H9 (cell line): ENCODE results near the gene L1CAM. TPM values are rescaled to one million over a fixed set of nuclear protein-coding genes. Genes with fewer than 3 reads are reported as not detected.

Experiments used
- DNase-seq: peaks from one replicate; pipeline ENCODE4 v3.0.0-alpha.2; 2017
- H2AFZ ChIP-seq: one replicate; pipeline ENCODE4 v1.6.1; 2013; ENCODE audit warnings: mild to moderate bottlenecking, low read length, control low read depth, moderate library complexity
- H2AK5ac ChIP-seq: 2 replicates; pipeline ENCODE4 v1.6.1; 2013; ENCODE audit warnings: low read length, control low read depth, mixed read lengths; ENCODE audit not compliant: insufficient read length
- H2BK120ac ChIP-seq: one replicate; pipeline ENCODE4 v1.6.1; 2013; ENCODE audit warnings: low read depth, mild to moderate bottlenecking, low read length, control low read depth, inconsistent platforms; ENCODE audit not compliant: poor library complexity, severe bottlenecking
- H2BK12ac ChIP-seq: 2 replicates; pipeline ENCODE4 v1.6.1; 2013; ENCODE audit warnings: low read length, control low read depth, mixed read lengths, low read depth; ENCODE audit not compliant: insufficient read length
- H2BK15ac ChIP-seq: 2 replicates; pipeline ENCODE4 v1.6.1; 2013; ENCODE audit warnings: low read depth, low read length, control low read depth
- H2BK20ac ChIP-seq: one replicate; pipeline ENCODE4 v1.6.1; 2013; ENCODE audit warnings: low read depth, mild to moderate bottlenecking, low read length, control low read depth, inconsistent platforms; ENCODE audit not compliant: poor library complexity, severe bottlenecking
- H2BK5ac ChIP-seq: 2 replicates; pipeline ENCODE4 v1.6.1; 2013; ENCODE audit warnings: low read length, control low read depth, mixed read lengths; ENCODE audit not compliant: insufficient read length
- H3K14ac ChIP-seq: 2 replicates; pipeline ENCODE4 v1.6.1; 2013; ENCODE audit warnings: low read length, control low read depth; ENCODE audit not compliant: insufficient read depth
- H3K18ac ChIP-seq: 2 replicates; pipeline ENCODE4 v1.6.1; 2013; ENCODE audit warnings: low read depth, mild to moderate bottlenecking, mixed read lengths, low read length, control low read depth; ENCODE audit not compliant: insufficient read length
- H3K23ac ChIP-seq: 2 replicates; pipeline ENCODE4 v1.6.1; 2013; ENCODE audit warnings: low read length, control low read depth, mixed read lengths, low read depth; ENCODE audit not compliant: insufficient read length
- H3K23me2 ChIP-seq: 2 replicates; pipeline ENCODE4 v1.6.1; 2013; ENCODE audit warnings: low read depth, mild to moderate bottlenecking, mixed read lengths, low read length, control low read depth; ENCODE audit not compliant: insufficient read length, poor library complexity, severe bottlenecking
- H3K27ac ChIP-seq: 2 replicates; pipeline ENCODE4 v1.5.1; 2013; ENCODE audit warnings: low read length, control low read depth, mixed read lengths, low read depth; ENCODE audit not compliant: insufficient read length
- H3K27me3 ChIP-seq: 2 replicates; pipeline ENCODE4 v1.6.1; 2013; ENCODE audit warnings: low read length, control low read depth, inconsistent platforms; ENCODE audit not compliant: insufficient read depth
- H3K4ac ChIP-seq: 2 replicates; pipeline ENCODE4 v1.6.1; 2013; ENCODE audit warnings: low read depth, mild to moderate bottlenecking, control low read depth, inconsistent platforms, low read length, moderate library complexity
- H3K4me1 ChIP-seq: 2 replicates; pipeline ENCODE4 v1.6.1; 2013; ENCODE audit warnings: low read length, control low read depth, inconsistent platforms; ENCODE audit not compliant: insufficient read depth
- H3K4me2 ChIP-seq: 2 replicates; pipeline ENCODE4 v1.6.1; 2013; ENCODE audit warnings: low read length, control low read depth, mixed read lengths; ENCODE audit not compliant: insufficient read length, insufficient read depth
- H3K56ac ChIP-seq: 2 replicates; pipeline ENCODE4 v1.6.1; 2013; ENCODE audit warnings: low read depth, mild to moderate bottlenecking, mixed read lengths, low read length, control low read depth; ENCODE audit not compliant: insufficient read length
- H3K79me1 ChIP-seq: 2 replicates; pipeline ENCODE4 v1.6.1; 2013; ENCODE audit warnings: low read depth, mild to moderate bottlenecking, moderate library complexity, low read length, control low read depth, inconsistent platforms; ENCODE audit not compliant: insufficient read depth, poor library complexity, severe bottlenecking
- H3K79me2 ChIP-seq: 2 replicates; pipeline ENCODE4 v1.6.1; 2013; ENCODE audit warnings: low read length, control low read depth, inconsistent platforms; ENCODE audit not compliant: insufficient read depth
- H3K9ac ChIP-seq: 2 replicates; pipeline ENCODE4 v1.6.1; 2013; ENCODE audit warnings: low read length, control low read depth, mixed read lengths; ENCODE audit not compliant: insufficient read length; ENCODE audit errors: extremely low read depth
- H3K9me3 ChIP-seq: one replicate; pipeline ENCODE4 v1.6.1; 2013; ENCODE audit warnings: low read depth, low read length, inconsistent platforms; ENCODE audit not compliant: control insufficient read depth
- H3T11ph ChIP-seq: one replicate; pipeline ENCODE4 v1.6.1; 2013; ENCODE audit warnings: mild to moderate bottlenecking, low read length, control low read depth, inconsistent platforms
- H4K20me1 ChIP-seq: one replicate; pipeline ENCODE4 v1.6.1; 2013; ENCODE audit not compliant: control insufficient read depth, insufficient read length, insufficient read depth
- H4K5ac ChIP-seq: 2 replicates; pipeline ENCODE4 v1.6.1; 2013; ENCODE audit warnings: low read depth, mild to moderate bottlenecking, mixed read lengths, low read length, control low read depth; ENCODE audit not compliant: insufficient read length
- H4K8ac ChIP-seq: replicated peaks from 2 replicates; pipeline ENCODE4 v1.6.1; 2013; ENCODE audit warnings: low read length, control low read depth, mixed read lengths, low read depth; ENCODE audit not compliant: insufficient read length
- H4K91ac ChIP-seq: 2 replicates; pipeline ENCODE4 v1.6.1; 2013; ENCODE audit warnings: low read depth, mild to moderate bottlenecking, moderate library complexity, mixed read lengths, low read length, control low read depth; ENCODE audit not compliant: insufficient read length
- H3K27ac Mint-ChIP-seq, 3 experiments: 2 replicates in 2 of 3; 3 replicates in 1 of 3; pipeline ENCODE4 v1.8.0; 2020 to 2021; ENCODE audit warnings: mixed read lengths in 3 of 3, mild to moderate bottlenecking in 1 of 3, moderate library complexity in 1 of 3
- H3K27me3 Mint-ChIP-seq: 2 replicates; pipeline ENCODE4 v1.8.0; 2021; ENCODE audit warnings: low read depth, mild to moderate bottlenecking, moderate library complexity, mixed read lengths
- H3K36me3 Mint-ChIP-seq, 3 experiments: 2 replicates in 2 of 3; 3 replicates in 1 of 3; pipeline ENCODE4 v1.8.0; 2020 to 2021; ENCODE audit warnings: low read depth in 3 of 3, mixed read lengths in 3 of 3; ENCODE audit not compliant: insufficient read depth in 1 of 3
- H3K4me1 Mint-ChIP-seq, 2 experiments: 2 replicates each; pipeline ENCODE4 v1.8.0; 2020; ENCODE audit warnings: mixed read lengths in 2 of 2
- H3K4me3 Mint-ChIP-seq, 2 experiments: 2 replicates in 1 of 2; 3 replicates in 1 of 2; pipeline ENCODE4 v1.8.0; 2020 to 2021; ENCODE audit warnings: mild to moderate bottlenecking in 2 of 2, mixed read lengths in 2 of 2, moderate library complexity in 1 of 2
- H3K9me3 Mint-ChIP-seq, 2 experiments: 2 replicates in 1 of 2; 3 replicates in 1 of 2; pipeline ENCODE4 v1.8.0; 2020; ENCODE audit warnings: mild to moderate bottlenecking in 2 of 2, mixed read lengths in 2 of 2, moderate library complexity in 1 of 2
- WGBS: extraction: QIAGEN DNeasy Blood & Tissue Kit; methylation state at CpG from one replicate; pipeline ENCODE4 v1.1.7; 2013; ENCODE audit warnings: missing lambda C conversion rate, low lambda C conversion rate, mixed read lengths; ENCODE audit not compliant: insufficient read length; ENCODE audit errors: extremely low coverage; 5-methylcytosine and 5-hydroxymethylcytosine counted together
- total RNA-seq: library from RNA; stranded (reverse); gene quantifications from 2 replicates; pipeline ENCODE4 v1.2.1, GENCODE V29; 2021
- TF ChIP-seq, protein P1 (sequence below): fragments of 200-600 bp; sonication (generic); conservative IDR thresholded peaks from 3 replicates; pipeline ENCODE4 v1.8.0; 2021; ENCODE audit warnings: antibody characterized with exemption, mild to moderate bottlenecking

The L1CAM gene
- total RNA-seq, 1 experiment from 2014 or later: 22.7 TPM

DNA sequence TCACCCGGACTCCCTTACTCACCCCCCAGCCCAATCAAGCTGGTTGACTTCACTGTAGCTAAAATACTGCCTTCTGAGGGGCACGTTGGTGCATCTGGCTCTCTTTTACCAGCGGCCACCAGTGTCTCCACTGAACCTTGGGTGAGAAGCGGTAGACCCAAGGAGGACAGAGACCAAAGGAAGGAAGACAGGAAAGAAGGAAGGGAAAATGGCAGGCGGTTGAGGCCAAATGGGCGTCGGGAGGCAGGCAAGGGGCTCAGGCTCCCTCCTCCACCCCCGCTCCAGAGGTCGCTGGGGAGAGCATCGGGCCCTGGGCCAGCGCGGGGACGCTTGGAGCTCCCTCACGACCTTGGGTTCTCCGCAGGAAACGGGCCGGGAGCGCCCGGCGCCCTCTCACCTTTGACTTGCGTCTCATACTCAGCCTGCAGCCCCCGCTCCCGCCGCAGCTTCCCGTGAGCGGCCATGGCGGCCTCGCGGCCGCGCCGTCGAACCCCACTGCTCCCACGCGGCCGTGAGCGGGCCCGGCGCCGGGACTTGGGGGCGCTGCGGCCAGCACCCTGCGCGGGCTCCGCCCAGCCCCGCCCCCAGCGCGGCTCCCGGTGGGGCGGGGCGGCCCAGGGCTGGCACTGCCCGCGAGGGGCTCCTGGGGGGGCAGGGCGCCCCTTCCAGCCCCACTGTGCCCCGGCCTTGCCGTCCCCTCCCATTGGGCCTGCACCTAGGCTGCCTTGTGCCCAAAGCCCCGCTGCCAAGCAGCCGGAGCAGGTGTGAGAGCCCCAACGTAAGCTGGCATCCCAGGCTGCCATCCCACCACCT is 40.0 kb upstream of the L1CAM start, which contains the start of gene ARHGAP4:
ARHGAP4 (minus strand) TSS at position 526 of the 813 bp plus-strand sequence; CDS start at position 464, 62 bp downstream.
- no peak within 1 kb of the TSS for H3K27ac ChIP-seq

More for the DNA sequence above, 40.0 kb upstream of the L1CAM start, which contains the start of gene ARHGAP4:
- Histone ChIP-seq H2AK5ac (no peak within 1 kb of the TSS), H3K79me1 (no peaks in the 10 kb centered on the region), H2BK12ac (no peak within 1 kb of the TSS), H3K9ac (peak within 1 kb of the TSS; percentile 25), H4K91ac (no peak within 1 kb of the TSS), H3K23ac (no peak within 1 kb of the TSS), H2AFZ (no peak within 1 kb of the TSS), H3K14ac (peak within 1 kb of the TSS; percentile 82; the same call in 1 of the 2 replicates), H3K4me1 (no peaks in the 10 kb centered on the region), H3K27me3 (no peaks in the 10 kb centered on the region), H3K4me2 (peak within 1 kb of the TSS; percentile 63), H4K20me1 (no peaks in the 10 kb centered on the region), H3K23me2 (peaks cover 22% of the 10 kb centered on the region), H4K5ac (no peak within 1 kb of the TSS), H2BK120ac (no peak within 1 kb of the TSS), H2BK15ac (no peak within 1 kb of the TSS), H3T11ph (no peak within 1 kb of the TSS), H3K56ac (no peak within 1 kb of the TSS), H3K9me3 (peaks cover 5% of the 10 kb centered on the region), H3K18ac (peak within 1 kb of the TSS; percentile 78), H2BK5ac (no peak within 1 kb of the TSS), H3K4ac (no peak within 1 kb of the TSS), H2BK20ac (no peak within 1 kb of the TSS), H4K8ac (no peak within 1 kb of the TSS), H3K79me2 (no peaks in the 10 kb centered on the region)
- TF ChIP-seq, protein P1, sequence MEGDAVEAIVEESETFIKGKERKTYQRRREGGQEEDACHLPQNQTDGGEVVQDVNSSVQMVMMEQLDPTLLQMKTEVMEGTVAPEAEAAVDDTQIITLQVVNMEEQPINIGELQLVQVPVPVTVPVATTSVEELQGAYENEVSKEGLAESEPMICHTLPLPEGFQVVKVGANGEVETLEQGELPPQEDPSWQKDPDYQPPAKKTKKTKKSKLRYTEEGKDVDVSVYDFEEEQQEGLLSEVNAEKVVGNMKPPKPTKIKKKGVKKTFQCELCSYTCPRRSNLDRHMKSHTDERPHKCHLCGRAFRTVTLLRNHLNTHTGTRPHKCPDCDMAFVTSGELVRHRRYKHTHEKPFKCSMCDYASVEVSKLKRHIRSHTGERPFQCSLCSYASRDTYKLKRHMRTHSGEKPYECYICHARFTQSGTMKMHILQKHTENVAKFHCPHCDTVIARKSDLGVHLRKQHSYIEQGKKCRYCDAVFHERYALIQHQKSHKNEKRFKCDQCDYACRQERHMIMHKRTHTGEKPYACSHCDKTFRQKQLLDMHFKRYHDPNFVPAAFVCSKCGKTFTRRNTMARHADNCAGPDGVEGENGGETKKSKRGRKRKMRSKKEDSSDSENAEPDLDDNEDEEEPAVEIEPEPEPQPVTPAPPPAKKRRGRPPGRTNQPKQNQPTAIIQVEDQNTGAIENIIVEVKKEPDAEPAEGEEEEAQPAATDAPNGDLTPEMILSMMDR: no peak
- Mint-ChIP-seq H3K27ac (peak within 1 kb of the TSS; percentile 72 to 94 (median 94); a peak in 4 of 7 replicates), H3K4me3 (peak within 1 kb of the TSS; percentile 77 to 83), H3K27me3 (no peaks in the 10 kb centered on the region; the same call in none of the 2 replicates), H3K9me3 (peaks cover 47 to 64% of the 10 kb centered on the region in 2 experiments), H3K36me3 (peaks cover 12 to 21% (median 15%) of the 10 kb centered on the region in 3 experiments), H3K4me1 (peaks cover 13 to 34% of the 10 kb centered on the region in 2 experiments)
- peak; percentile 39 for DNase-seq
- WGBS: no CpG with 5 or more reads among the region's 59 CpGs
